Measurements from ENCODE around the gene PGGT1B. TPM values are rescaled to one million over a fixed set of nuclear protein-coding genes. Genes with fewer than 3 reads are reported as not detected.
A peak's percentile ranks its signal among the peaks of the same experiment; 100 is the strongest.
"Not testable (repeated sequence)": the region's sequence is repeated elsewhere in the genome, so short reads cannot be mapped to it uniquely, and the experiment has no call there.

Gene PGGT1B
- total RNA-seq, 1 experiment from 2014 or later = 31.7 TPM

DNA sequence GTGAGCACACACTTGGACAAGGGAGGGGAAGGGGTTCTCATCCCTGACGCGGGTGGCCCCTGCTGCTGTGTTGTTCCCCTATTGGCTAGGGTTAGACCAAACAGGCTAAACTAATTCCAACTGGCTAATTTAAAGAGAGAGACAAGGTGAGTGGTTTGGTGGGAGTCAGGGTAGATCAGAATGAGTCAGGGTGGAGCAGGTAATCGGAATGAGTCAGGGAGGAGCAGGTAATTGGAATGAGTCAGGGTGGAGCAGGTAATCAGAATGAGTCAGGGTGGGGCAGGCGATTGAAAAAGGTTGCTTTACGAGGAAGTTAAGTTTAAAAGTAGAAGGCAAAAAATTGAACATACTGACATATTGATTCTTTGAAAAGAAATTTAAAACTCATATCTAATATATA is 13.3 kb downstream of the PGGT1B start:
- H2AFZ ChIP-seq (ENCODE audit: low read length); H3K27ac ChIP-seq (ENCODE audit: low read length); DNase-seq; H3K27me3 ChIP-seq (ENCODE audit: low read length); H3K9me2 ChIP-seq (replicated peaks; ENCODE audit: insufficient read depth, low read length); H3K9me3 ChIP-seq (ENCODE audit: low read length); H3K4me3 ChIP-seq (ENCODE audit: low read length); H3K4me2 ChIP-seq (ENCODE audit: low read depth, low read length, poor library complexity, severe bottlenecking); H4K20me1 ChIP-seq (ENCODE audit: insufficient read depth, low read depth, low read length); H3K9ac ChIP-seq (ENCODE audit: low read length): not testable (repeated sequence)
- H3K4me1 ChIP-seq (ENCODE audit: low read length) = peaks cover 14% of the 10 kb centered on the region
- peaks cover 37% of the 10 kb centered on the region for H3K36me3 ChIP-seq (ENCODE audit: insufficient read depth, low read length)
- peaks cover 97% of the 10 kb centered on the region for H3K79me2 ChIP-seq (ENCODE audit: low read length)

DNA sequence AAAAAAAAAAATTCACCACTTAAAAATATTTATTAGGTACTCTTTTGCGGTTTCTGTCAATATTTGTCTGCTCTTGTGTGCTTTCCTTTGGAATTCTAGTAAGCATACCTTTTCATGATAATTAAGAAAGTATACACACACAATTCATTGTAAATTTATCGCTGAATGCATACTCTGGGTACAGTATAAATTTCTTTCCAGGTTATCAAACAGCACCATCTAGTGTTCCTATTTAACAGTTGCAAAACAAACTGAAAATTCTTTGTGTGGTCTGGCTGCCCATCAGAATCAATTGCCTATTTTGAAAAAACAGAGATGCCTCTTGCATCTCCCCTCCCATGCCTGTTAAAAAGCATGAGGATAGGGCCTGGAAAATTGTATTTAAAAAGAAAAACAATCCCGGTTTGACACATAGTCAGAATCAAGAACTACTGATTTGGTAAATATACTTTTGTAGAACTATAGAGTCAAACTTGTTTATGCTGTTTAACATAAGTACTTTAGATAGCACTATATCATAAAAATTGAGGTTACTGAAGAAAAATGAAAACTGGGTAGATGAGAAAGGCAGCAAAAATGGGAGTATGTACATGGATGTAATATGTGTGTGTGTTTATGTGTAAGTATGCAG is 16.2 kb downstream of the PGGT1B start:
- Histone ChIP-seq H3K27ac (ENCODE audit: low read length) (no peak overlapping the region), H3K4me1 (ENCODE audit: low read length) (peaks cover 38% of the 10 kb centered on the region), H3K36me3 (ENCODE audit: insufficient read depth, low read length) (peaks cover 20% of the 10 kb centered on the region; the same call in 1 of the 2 replicates), H3K27me3 (ENCODE audit: low read length) (no peaks in the 10 kb centered on the region), H2AFZ (ENCODE audit: low read length) (no peak overlapping the region), H3K9me2 (replicated peaks; ENCODE audit: insufficient read depth, low read length) (no peaks in the 10 kb centered on the region), H4K20me1 (ENCODE audit: insufficient read depth, low read depth, low read length) (0 out of 2 replicates have a peak, but pooled peaks cover 4% of the 10 kb centered on the region), H3K9ac (ENCODE audit: low read length) (no peak overlapping the region), H3K9me3 (ENCODE audit: low read length) (no peaks in the 10 kb centered on the region), H3K79me2 (ENCODE audit: low read length) (peaks cover 95% of the 10 kb centered on the region), H3K4me3 (ENCODE audit: low read length) (no peak overlapping the region), H3K4me2 (ENCODE audit: low read depth, low read length, poor library complexity, severe bottlenecking) (no peak overlapping the region)
- peak; percentile 80 for DNase-seq

DNA sequence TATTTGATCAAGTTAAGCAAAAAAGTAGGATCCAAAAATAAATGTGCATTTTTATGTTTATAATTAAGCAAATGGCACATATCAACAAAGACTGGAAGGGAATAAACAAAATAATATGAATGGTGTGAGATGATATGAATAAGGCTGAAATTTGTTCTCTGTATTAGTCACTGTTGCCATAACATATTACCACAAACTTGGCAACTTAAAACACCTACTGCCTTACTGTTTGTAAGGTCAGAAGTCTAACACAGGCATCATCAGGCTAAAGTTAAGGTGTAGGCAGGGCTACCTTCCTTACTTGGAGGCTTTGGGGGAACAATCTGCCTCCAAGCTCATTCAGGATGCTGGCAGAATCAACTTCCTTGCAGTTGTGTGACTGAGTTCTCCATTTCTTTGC is 19.3 kb downstream of the PGGT1B start:
- Histone ChIP-seq H3K4me3 (ENCODE audit: low read length) (no peak overlapping the region), H3K9ac (ENCODE audit: low read length) (no peak overlapping the region), H3K27ac (ENCODE audit: low read length) (no peak overlapping the region), H3K9me2 (replicated peaks; ENCODE audit: insufficient read depth, low read length) (no peaks in the 10 kb centered on the region), H3K4me1 (ENCODE audit: low read length) (peaks cover 38% of the 10 kb centered on the region), H2AFZ (ENCODE audit: low read length) (no peak overlapping the region), H3K9me3 (ENCODE audit: low read length) (no peaks in the 10 kb centered on the region), H4K20me1 (ENCODE audit: insufficient read depth, low read depth, low read length) (0 out of 2 replicates have a peak, but pooled peaks cover 4% of the 10 kb centered on the region), H3K27me3 (ENCODE audit: low read length) (no peaks in the 10 kb centered on the region), H3K36me3 (ENCODE audit: insufficient read depth, low read length) (peaks cover 24% of the 10 kb centered on the region; the same call in 1 of the 2 replicates), H3K79me2 (ENCODE audit: low read length) (peaks cover 78% of the 10 kb centered on the region), H3K4me2 (ENCODE audit: low read depth, low read length, poor library complexity, severe bottlenecking) (no peak overlapping the region)
- DNase-seq = no peak

DNA sequence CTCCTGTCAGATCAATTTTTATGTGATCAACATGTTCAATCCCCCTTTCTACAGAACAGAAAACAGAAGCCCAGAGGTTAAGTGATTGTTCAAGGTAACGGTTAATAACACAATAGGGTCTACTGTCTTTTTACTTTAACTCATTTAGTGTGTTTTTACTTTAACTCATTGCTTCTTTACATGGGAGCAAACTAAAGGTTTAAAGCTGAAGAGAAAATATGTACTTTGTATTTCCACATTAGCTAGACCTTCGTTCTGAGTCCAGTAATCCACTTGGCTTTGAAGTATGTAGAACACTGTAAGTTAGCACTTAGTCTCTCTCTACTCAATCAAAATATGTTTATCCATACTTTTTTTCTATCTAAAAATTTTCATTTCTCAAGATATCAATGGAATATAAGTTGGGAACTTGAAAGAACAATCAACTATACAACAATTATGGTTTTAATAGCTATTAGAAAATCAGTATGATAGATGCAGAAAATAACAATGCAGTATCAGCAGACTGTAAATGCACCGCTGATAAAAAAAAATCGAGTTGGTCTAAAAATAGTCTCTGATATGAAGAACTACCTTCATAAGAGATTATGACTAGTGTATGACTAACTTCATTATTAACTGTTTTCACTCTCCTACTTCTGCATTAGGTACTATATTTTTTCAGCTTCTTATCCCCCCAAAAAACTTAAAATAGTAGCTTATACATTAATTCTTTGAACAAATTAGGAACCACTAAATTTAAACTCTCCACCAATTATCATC is 20.6 kb downstream of the PGGT1B start:
- H3K27ac ChIP-seq (ENCODE audit: low read length) = peak overlapping the region; percentile 42
- H3K9ac ChIP-seq (ENCODE audit: low read length) = no peak overlapping the region
- peak overlapping the region; percentile 48 for H3K4me2 ChIP-seq (ENCODE audit: low read depth, low read length, poor library complexity, severe bottlenecking)
- H3K9me2 ChIP-seq (replicated peaks; ENCODE audit: insufficient read depth, low read length) = no peaks in the 10 kb centered on the region
- H3K27me3 ChIP-seq (ENCODE audit: low read length) = no peaks in the 10 kb centered on the region
- no peak for DNase-seq
- H2AFZ ChIP-seq (ENCODE audit: low read length) = no peak overlapping the region
- H3K9me3 ChIP-seq (ENCODE audit: low read length) = no peaks in the 10 kb centered on the region
- H3K4me1 ChIP-seq (ENCODE audit: low read length) = peaks cover 38% of the 10 kb centered on the region
- H4K20me1 ChIP-seq (ENCODE audit: insufficient read depth, low read depth, low read length) = 0 out of 2 replicates have a peak, but pooled peaks cover 4% of the 10 kb centered on the region
- H3K4me3 ChIP-seq (ENCODE audit: low read length) = no peak overlapping the region
- peaks cover 71% of the 10 kb centered on the region for H3K79me2 ChIP-seq (ENCODE audit: low read length)
- H3K36me3 ChIP-seq (ENCODE audit: insufficient read depth, low read length) = peaks cover 29% of the 10 kb centered on the region; the same call in 1 of the 2 replicates

DNA sequence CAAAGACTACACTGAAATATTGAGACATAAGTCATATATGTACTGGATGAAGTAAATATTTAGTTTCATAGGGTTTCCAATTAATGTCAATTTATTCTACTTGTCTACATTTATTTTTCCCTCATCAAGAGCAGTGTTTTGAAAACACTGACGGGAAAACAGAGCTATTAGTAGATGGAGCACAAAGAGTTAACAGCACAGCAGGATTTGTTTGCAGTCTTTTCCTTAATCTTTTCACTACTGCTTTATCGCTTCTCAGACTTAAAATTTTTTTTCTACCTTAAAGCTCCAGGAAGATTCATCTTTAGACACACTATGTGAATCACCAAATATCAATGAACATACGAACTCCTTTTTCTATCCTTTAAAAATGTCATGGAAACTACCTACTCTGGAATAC is 25.6 kb downstream of the PGGT1B start:
- Histone ChIP-seq H2AFZ (ENCODE audit: low read length) (no peak overlapping the region), H3K4me1 (ENCODE audit: low read length) (peaks cover 5% of the 10 kb centered on the region), H3K9me2 (replicated peaks; ENCODE audit: insufficient read depth, low read length) (no peaks in the 10 kb centered on the region), H3K4me3 (ENCODE audit: low read length) (no peak overlapping the region), H3K9ac (ENCODE audit: low read length) (no peak overlapping the region), H3K4me2 (ENCODE audit: low read depth, low read length, poor library complexity, severe bottlenecking) (no peak overlapping the region), H4K20me1 (ENCODE audit: insufficient read depth, low read depth, low read length) (no peaks in the 10 kb centered on the region), H3K27me3 (ENCODE audit: low read length) (no peaks in the 10 kb centered on the region), H3K27ac (ENCODE audit: low read length) (no peak overlapping the region), H3K36me3 (ENCODE audit: insufficient read depth, low read length) (peaks cover 48% of the 10 kb centered on the region; the same call in 1 of the 2 replicates), H3K79me2 (ENCODE audit: low read length) (peaks cover 69% of the 10 kb centered on the region), H3K9me3 (ENCODE audit: low read length) (no peaks in the 10 kb centered on the region)
- no peak for DNase-seq

DNA sequence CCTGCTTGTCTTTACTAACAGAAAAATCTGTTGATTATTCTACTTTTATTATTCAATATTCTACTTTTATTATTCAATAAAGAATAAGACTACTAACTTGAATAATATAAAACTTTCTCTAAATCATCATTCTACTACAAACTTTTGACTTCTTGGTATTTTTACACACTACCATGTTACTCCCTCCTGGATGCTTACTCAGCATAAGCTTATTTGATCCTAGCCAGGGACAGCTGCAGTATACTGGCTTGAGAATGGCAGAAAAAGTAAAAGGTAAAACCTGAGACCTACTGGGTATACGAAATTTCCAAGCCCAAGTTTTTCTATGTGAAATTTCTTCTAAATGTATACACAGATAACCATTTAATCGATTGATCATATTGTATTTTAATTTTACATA is 26.1 kb downstream of the PGGT1B start:
- Histone ChIP-seq H3K9ac (ENCODE audit: low read length) (no peak overlapping the region), H3K27me3 (ENCODE audit: low read length) (no peaks in the 10 kb centered on the region), H3K79me2 (ENCODE audit: low read length) (peaks cover 69% of the 10 kb centered on the region), H3K4me3 (ENCODE audit: low read length) (no peak overlapping the region), H3K9me3 (ENCODE audit: low read length) (no peaks in the 10 kb centered on the region), H4K20me1 (ENCODE audit: insufficient read depth, low read depth, low read length) (no peaks in the 10 kb centered on the region), H3K9me2 (replicated peaks; ENCODE audit: insufficient read depth, low read length) (no peaks in the 10 kb centered on the region), H3K4me2 (ENCODE audit: low read depth, low read length, poor library complexity, severe bottlenecking) (no peak overlapping the region), H3K27ac (ENCODE audit: low read length) (no peak overlapping the region), H2AFZ (ENCODE audit: low read length) (no peak overlapping the region), H3K4me1 (ENCODE audit: low read length) (peaks cover under 1% of the 10 kb centered on the region; the same call in 1 of the 2 replicates), H3K36me3 (ENCODE audit: insufficient read depth, low read length) (peaks cover 44% of the 10 kb centered on the region; the same call in 1 of the 2 replicates)
- no peak for DNase-seq

DNA sequence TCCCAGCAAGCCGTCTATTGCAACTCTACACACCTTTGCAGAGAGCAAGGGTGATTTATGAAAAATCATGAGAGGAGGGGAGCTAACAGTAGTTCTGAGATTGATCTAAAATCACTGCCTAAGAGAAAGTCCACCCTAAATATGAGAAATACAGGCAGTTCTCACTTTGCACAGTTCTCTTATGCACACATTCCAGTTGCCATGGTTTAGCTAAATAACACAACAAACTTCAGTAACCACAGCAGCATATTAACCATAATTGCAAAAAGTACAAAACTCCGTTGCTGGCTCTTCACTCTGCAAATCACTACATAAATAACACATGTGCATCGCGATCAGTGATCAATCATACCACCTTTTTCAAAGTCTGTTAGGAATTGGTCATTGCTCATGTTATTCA is 31.1 kb downstream of the PGGT1B start:
- Histone ChIP-seq H3K79me2 (ENCODE audit: low read length) (peaks cover 84% of the 10 kb centered on the region), H3K9me2 (replicated peaks; ENCODE audit: insufficient read depth, low read length) (no peaks in the 10 kb centered on the region), H2AFZ (ENCODE audit: low read length) (no peak overlapping the region), H3K4me3 (ENCODE audit: low read length) (no peak overlapping the region), H3K36me3 (ENCODE audit: insufficient read depth, low read length) (peaks cover 51% of the 10 kb centered on the region), H3K9ac (ENCODE audit: low read length) (no peak overlapping the region), H4K20me1 (ENCODE audit: insufficient read depth, low read depth, low read length) (no peaks in the 10 kb centered on the region), H3K27ac (ENCODE audit: low read length) (no peak overlapping the region), H3K27me3 (ENCODE audit: low read length) (no peaks in the 10 kb centered on the region), H3K4me1 (ENCODE audit: low read length) (no peaks in the 10 kb centered on the region), H3K9me3 (ENCODE audit: low read length) (no peaks in the 10 kb centered on the region), H3K4me2 (ENCODE audit: low read depth, low read length, poor library complexity, severe bottlenecking) (no peak overlapping the region)
- no peak for DNase-seq

DNA sequence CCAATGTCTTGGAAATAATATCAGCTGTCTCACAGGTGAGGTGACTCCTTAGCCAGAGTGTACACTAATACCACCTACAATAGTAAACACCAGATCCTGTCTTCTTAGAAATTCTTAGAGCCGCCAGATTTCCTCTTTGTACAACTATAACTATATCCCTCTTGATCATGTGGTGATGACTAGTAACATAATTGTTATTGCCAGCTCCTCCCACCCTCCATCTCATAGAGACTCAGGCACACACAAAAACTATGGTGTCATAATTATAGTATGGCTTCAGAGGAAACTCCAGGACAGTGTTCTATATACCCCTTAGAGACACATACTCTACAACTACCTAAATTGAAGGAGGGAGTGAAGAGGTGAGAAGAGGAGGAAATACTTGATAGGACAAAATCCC is 33.1 kb downstream of the PGGT1B start:
- Histone ChIP-seq H3K4me3 (ENCODE audit: low read length) (no peak overlapping the region), H3K9ac (ENCODE audit: low read length) (no peak overlapping the region), H3K79me2 (ENCODE audit: low read length) (peaks cover 72% of the 10 kb centered on the region), H3K4me1 (ENCODE audit: low read length) (no peaks in the 10 kb centered on the region), H3K9me3 (ENCODE audit: low read length) (no peaks in the 10 kb centered on the region), H3K4me2 (ENCODE audit: low read depth, low read length, poor library complexity, severe bottlenecking) (no peak overlapping the region), H3K27ac (ENCODE audit: low read length) (no peak overlapping the region), H3K36me3 (ENCODE audit: insufficient read depth, low read length) (peaks cover 53% of the 10 kb centered on the region), H3K27me3 (ENCODE audit: low read length) (no peaks in the 10 kb centered on the region), H2AFZ (ENCODE audit: low read length) (no peak overlapping the region), H4K20me1 (ENCODE audit: insufficient read depth, low read depth, low read length) (no peaks in the 10 kb centered on the region), H3K9me2 (replicated peaks; ENCODE audit: insufficient read depth, low read length) (no peaks in the 10 kb centered on the region)
- DNase-seq = no peak

Data from Karpas-422 (cell line).